ENCODE data around the gene FKBP1A.

The FKBP1A gene

DNA sequence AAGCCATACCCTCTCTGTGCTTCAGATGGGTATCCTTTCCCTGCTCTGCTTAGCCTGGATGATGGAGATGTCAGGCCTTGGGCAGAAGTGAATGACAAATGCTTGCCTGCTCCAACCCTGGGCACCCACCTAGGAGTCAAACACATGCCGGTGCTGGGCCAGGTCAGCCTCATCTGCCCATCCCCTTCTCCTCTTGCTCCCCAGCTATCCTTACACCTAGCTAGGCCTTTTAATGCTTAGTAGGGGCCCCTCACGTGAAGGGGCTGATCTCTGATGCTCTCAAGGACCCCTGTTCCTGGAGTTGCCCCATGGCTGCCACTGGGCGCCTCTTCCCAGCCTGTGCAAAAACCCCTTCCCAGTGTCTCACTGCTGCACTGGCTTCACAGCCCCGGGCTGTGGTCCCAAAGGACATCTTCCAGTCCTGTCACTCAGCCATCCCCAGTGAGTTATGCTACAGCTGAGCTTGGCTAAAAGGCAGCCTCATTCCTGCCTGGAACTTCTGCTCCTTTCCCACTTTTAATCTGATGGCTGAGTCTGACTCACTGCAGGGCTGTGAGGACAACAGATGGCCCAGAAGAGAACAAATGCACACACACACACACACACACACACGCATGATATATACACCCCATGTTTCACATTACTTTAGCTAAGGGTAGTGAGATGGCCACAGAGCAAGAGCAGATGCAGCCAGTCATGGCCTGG lies 51.1 kb downstream of the FKBP1A start:
- DNase-seq (ENCODE audit: extremely low read depth, low read depth): no peak

GRCh38 chr20:1338801-1339200 lies 54.1 kb downstream of the FKBP1A start:
- DNase-seq (ENCODE audit: extremely low read depth, low read depth): no peak
- no peak for TF ChIP-seq CTCF (IDR thresholded peaks at IDR 0.05; ENCODE audit: low read depth, low read length)

More for the DNA sequence above, 51.1 kb downstream of the FKBP1A start:
- TF ChIP-seq CTCF (IDR thresholded peaks at IDR 0.05; ENCODE audit: low read depth, low read length): no peak

DNA sequence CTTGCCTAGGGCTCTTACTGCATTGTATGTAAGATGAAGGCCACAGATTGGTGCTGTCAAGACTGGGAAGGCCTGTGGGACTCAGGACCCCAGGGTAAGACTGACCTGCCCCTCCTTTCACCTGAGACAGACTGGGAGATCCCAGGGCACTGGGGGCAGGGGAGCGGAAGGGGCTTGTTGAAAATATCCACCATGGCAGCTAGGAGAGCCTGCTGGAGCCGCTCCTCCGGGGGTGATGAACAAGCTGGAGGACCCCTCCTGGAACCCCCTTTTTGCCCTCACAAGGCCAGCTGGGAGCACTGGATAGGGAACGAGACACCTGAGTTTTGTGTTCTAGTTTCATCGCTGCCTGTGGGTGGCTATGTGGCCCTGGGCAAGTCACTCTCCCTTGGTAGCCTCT lies 54.8 kb downstream of the FKBP1A start:
- no peak for DNase-seq (ENCODE audit: extremely low read depth, low read depth)
- TF ChIP-seq CTCF (IDR thresholded peaks at IDR 0.05; ENCODE audit: low read depth, low read length): no peak

DNA sequence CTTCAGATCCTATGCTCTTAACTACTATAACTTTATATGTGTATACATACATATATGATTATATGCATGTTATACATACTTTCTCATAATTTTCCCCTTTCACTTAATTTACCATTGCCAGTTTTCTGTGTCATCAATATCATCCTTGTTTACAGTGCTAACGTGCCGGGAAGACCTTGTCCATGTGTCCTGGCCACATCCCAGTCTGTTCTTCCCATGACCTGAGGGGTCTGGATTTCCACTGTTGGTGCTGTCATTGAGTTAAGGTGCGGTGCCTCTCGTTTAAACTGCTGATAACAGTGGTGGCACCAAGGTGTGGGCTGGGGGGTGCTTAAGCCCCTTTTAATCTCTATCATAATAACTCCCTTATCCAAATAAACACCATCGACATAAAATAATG lies 55.4 kb downstream of the FKBP1A start:
- TF ChIP-seq CTCF (IDR thresholded peaks at IDR 0.05; ENCODE audit: low read depth, low read length): no peak
- no peak for DNase-seq (ENCODE audit: extremely low read depth, low read depth)

DNA sequence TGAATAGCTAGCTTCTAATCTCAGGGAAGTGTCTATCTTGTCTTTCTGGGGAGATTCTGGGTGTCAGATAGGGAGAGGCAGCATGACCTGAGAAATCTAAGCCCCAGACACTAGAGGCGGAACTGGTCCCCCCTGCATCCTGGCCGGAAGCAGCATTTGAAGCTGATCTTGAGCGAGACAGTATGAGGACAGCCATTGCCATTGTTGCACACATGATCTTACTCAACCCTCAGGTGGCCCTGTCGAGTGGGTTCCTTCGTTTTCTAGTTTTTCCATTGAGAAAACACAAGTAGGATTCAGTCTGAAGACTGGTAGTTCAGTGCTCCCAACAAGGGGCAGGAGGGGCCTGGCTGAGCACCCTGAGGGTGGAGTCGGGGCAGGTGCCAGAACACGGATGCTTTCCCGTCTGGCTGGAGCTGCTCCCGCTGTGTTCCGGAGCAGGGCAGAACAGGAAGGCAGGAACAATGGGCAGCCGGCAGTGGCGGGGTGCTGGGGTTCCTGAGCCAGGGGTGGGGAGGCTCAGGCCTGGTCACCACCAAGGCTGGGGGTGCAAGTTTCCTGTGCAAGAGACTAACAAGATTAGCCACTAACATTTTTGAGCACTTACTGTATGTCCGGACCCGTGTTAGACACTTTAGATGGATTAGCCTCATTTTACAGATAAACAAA lies 56.0 kb downstream of the FKBP1A start:
- no peak for DNase-seq (ENCODE audit: extremely low read depth, low read depth)
- TF ChIP-seq CTCF (IDR thresholded peaks at IDR 0.05; ENCODE audit: low read depth, low read length): no peak

DNA sequence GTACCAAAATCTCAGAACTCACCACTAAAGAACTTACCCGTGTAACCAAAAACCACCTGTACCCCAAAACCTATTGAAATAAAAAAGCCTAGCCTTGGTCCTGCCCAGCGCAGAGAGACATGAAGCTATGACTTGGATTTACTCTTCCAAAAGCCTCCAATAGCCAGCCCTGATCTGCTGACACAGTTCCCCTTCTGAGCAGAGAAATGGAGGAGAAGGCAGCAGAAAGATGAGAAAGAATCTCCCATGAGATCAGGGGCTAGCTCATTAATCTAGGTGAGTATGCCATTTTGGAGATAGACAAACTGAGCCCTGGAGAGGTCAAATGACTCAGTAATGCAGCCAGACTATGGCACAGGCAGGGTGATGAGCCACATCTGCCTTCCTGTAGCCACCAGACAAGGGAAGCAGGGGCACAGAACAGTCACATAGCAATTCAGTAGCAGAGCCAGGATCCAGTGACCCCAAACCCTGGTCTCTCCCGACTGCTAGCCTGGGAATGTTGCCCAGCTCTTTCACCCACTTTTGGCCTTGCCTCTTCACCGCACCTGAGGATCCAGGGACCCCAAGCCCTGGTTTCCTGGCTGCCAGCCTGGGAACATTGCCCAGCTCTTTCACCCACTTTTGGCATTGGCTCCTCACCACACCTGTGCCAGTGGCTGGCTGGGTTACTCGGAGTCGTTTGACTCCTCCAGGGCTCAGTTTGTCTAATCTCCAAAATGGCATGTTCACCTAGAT lies 56.7 kb downstream of the FKBP1A start:
- DNase-seq (ENCODE audit: extremely low read depth, low read depth): no peak
- TF ChIP-seq CTCF (IDR thresholded peaks at IDR 0.05; ENCODE audit: low read depth, low read length): no peak

DNA sequence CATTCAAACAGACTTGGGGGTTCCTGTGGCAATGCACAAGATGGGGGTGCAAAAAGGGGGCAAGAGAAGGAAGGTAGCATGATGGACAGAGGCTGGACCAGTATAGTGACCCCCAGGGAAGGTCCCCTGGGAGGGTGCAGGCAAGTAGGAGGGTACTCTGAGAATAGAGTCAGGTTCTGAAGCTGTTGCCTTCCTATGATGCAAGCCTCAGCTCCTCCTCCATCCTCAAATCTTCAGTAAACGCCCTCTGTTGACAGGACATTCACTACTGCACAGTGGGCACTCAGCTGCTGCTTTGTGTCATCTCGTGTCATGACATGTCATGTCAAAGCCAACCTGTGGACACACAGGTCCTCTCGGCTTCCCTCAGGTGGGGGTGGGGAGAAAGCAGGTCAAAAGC lies 58.1 kb downstream of the FKBP1A start:
- DNase-seq (ENCODE audit: extremely low read depth, low read depth): no peak
- no peak for TF ChIP-seq CTCF (IDR thresholded peaks at IDR 0.05; ENCODE audit: low read depth, low read length)

Data from AG09319 (cell line).